Neural cell (in vitro differentiated cells): ENCODE results near the gene ANKRD37.

ENCODE experiments used
- POLR2AphosphoS5 ChIP-seq: IDR thresholded peaks from 2 replicates; pipeline ENCODE4 v1.6.1; 2012
- TAF1 ChIP-seq: IDR thresholded peaks from 2 replicates; pipeline ENCODE4 v1.6.1; 2012; ENCODE audit warnings: low read depth
- TF ChIP-seq, protein P1 (sequence below): fragments of 450-650 bp; IDR thresholded peaks from 2 replicates; pipeline ENCODE4 v1.5.1; 2014; ENCODE audit warnings: antibody characterized with exemption, mild to moderate bottlenecking, moderate library complexity; ENCODE audit not compliant: poor library complexity, severe bottlenecking

DNA sequence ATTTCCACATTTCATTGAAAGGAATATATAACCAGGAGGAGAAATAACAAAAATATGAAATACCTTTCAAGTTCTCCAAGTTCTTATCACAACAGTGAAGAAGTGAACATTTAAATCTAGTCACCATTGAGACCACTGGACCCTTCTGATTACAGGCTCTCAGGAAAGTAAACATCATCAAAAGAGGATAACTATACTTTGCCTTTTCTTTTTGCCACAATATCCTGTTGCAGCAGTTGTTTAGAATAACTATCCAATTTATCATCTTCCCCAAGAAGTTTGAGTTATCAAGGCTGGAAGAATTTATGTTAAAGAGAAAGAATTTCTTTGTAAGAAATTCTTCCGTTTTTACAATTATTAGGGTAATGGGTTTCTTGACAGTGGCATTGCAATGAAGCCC, 4.5 kb upstream of the ANKRD37 start:
- TF ChIP-seq, protein P1, sequence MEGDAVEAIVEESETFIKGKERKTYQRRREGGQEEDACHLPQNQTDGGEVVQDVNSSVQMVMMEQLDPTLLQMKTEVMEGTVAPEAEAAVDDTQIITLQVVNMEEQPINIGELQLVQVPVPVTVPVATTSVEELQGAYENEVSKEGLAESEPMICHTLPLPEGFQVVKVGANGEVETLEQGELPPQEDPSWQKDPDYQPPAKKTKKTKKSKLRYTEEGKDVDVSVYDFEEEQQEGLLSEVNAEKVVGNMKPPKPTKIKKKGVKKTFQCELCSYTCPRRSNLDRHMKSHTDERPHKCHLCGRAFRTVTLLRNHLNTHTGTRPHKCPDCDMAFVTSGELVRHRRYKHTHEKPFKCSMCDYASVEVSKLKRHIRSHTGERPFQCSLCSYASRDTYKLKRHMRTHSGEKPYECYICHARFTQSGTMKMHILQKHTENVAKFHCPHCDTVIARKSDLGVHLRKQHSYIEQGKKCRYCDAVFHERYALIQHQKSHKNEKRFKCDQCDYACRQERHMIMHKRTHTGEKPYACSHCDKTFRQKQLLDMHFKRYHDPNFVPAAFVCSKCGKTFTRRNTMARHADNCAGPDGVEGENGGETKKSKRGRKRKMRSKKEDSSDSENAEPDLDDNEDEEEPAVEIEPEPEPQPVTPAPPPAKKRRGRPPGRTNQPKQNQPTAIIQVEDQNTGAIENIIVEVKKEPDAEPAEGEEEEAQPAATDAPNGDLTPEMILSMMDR: no peak
- TF ChIP-seq TAF1 (no peak), POLR2AphosphoS5 (no peak)
